ENCODE data around the gene AHRR.

AHRR gene

DNA sequence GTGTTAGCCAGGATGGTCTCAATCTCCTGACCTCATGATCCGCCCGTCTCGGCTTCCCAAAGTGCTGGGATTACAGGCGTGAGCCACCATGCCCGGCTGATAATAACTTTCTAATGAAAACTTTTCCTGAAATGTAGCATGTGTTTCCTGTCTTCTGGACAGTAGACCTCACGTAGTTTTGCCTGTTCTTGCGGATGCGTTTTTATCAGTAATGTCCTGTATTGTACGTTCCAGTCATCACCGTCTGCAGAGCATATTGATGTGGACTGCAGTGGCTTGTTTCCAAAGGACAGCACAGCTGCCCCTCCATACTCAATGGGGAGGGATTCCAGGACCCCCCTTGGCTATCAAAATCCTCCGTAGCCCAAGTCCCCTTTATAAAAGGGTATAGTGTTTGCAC, 134.3 kb downstream of the AHRR start:
- Histone ChIP-seq H3K36me3 (ENCODE audit: control insufficient read depth in 5 of 5, insufficient read depth in 5 of 5, low read length in 5 of 5) (peaks cover 23 to 87% (median 80%) of the 10 kb centered on the region in 5 donors), H3K4me1 (ENCODE audit: control insufficient read depth in 5 of 5, insufficient read depth in 5 of 5, low read length in 5 of 5) (no peaks in the 10 kb centered on the region), H3K27me3 (ENCODE audit: control insufficient read depth in 5 of 5, insufficient read depth in 4 of 5, low read length in 5 of 5) (no peaks in the 10 kb centered on the region), H3K9ac (ENCODE audit: low read length in 5 of 5) (no peak overlapping the region), H3K27ac (ENCODE audit: low read depth, low read length) (no peak overlapping the region), H3K9me3 (ENCODE audit: control insufficient read depth in 5 of 5, low read length in 5 of 5) (peaks cover 6 to 11% (median 10%) of the 10 kb centered on the region in 5 donors), H3K4me3 (ENCODE audit: low read depth in 1 of 5, low read length in 5 of 5) (no peak overlapping the region)

DNA sequence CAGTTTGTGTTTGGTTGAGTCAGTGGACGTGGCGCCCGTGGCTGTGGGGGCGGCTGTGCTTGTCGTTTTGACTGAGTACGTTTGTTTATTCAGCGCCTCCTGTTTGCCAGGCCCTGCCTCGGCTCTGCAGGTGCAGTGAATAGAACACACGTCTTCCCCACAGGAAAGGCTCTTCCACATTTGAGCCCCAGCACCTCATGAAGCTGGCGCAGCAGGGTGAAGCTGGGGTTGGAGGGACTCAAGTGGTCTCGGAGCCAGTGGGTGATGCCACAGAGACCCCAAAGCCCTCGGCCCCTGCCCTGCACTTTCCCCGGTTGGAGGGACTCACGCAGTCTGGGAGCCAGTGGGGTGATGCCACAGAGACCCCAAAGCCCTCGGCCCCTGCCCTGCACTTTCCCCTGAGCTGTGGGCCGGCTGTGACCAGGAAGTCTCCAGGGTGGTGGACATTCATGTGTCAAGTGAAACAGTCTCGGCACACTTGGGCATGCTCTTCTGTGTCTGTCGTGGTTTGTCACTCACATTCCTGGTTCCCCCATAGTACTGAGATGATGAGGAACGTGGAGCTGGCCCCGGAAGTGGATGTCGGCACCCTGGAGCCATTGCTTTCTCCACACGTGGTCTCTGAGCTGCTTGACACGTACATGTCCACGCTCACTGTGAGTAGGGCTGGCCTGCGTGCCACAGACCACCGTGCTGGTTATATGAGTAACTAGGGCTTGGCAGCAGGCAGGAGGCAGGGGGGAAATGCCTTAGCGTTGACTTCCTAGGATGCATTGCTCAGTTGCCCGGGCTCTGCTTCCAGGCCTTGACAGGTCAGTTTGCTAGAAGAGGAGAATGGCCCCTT, 135.1 kb downstream of the AHRR start:
- H3K9me3 ChIP-seq (ENCODE audit: control insufficient read depth in 5 of 5, low read length in 5 of 5), result peaks cover 6 to 9% (median 8%) of the 10 kb centered on the region in 5 donors
- no peaks in the 10 kb centered on the region for H3K27me3 ChIP-seq (ENCODE audit: control insufficient read depth in 5 of 5, insufficient read depth in 4 of 5, low read length in 5 of 5)
- H3K36me3 ChIP-seq (ENCODE audit: control insufficient read depth in 5 of 5, insufficient read depth in 5 of 5, low read length in 5 of 5), result peaks cover 16 to 87% (median 78%) of the 10 kb centered on the region in 5 donors
- no peak overlapping the region for H3K27ac ChIP-seq (ENCODE audit: low read depth, low read length)
- no peak overlapping the region for H3K9ac ChIP-seq (ENCODE audit: low read length in 5 of 5)
- no peak overlapping the region for H3K4me3 ChIP-seq (ENCODE audit: low read depth in 1 of 5, low read length in 5 of 5)
- H3K4me1 ChIP-seq (ENCODE audit: control insufficient read depth in 5 of 5, insufficient read depth in 5 of 5, low read length in 5 of 5), result no peaks in the 10 kb centered on the region

DNA sequence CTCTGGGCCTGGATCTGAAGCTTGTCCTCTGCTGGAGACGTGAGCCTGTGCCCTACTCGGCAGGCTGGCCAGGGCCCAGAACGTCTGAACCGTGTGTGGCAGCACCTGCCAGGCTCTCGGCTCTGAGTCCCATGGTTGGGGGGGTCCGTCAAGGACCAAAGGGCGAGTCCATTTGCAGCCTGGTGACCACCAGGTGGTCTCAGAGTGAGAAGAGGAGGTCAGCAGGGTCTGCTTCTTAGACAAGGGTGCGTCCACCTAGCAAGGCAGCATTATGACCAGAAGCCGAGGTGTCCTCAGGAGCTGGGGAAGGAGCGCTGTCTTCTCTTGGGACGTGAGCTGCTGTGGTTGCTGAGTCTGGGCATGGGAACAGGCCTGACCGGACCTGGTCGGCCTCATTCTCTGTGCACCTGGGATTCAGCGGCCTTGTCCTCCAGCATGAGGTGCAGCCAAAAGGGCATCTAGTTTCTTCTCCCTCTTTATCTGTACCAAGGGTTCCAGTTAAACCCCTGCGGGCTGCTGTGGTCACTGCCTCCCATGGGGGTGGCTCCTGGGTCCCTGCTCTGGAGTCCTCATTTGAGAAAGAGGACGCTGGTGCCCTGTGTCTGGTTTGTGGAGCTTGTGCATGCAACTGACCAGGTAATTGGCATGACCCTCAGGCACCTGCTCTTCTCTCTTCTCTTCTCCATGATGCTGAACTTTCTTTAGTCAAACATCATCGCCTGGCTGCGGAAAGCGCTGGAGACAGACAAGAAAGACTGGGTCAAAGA, 135.9 kb downstream of the AHRR start:
- H3K9me3 ChIP-seq (ENCODE audit: control insufficient read depth in 5 of 5, low read length in 5 of 5), result peaks cover 0 to 2% (median 0%) of the 10 kb centered on the region in 5 donors
- H3K4me1 ChIP-seq (ENCODE audit: control insufficient read depth in 5 of 5, insufficient read depth in 5 of 5, low read length in 5 of 5), result no peaks in the 10 kb centered on the region
- H3K9ac ChIP-seq (ENCODE audit: low read length in 5 of 5), result no peak overlapping the region
- H3K36me3 ChIP-seq (ENCODE audit: control insufficient read depth in 5 of 5, insufficient read depth in 5 of 5, low read length in 5 of 5), result peaks cover 9 to 88% (median 80%) of the 10 kb centered on the region in 5 donors
- no peaks in the 10 kb centered on the region for H3K27me3 ChIP-seq (ENCODE audit: control insufficient read depth in 5 of 5, insufficient read depth in 4 of 5, low read length in 5 of 5)
- no peak overlapping the region for H3K27ac ChIP-seq (ENCODE audit: low read depth, low read length)
- H3K4me3 ChIP-seq (ENCODE audit: low read depth in 1 of 5, low read length in 5 of 5), result no peak overlapping the region

GRCh38 chr5:458547-459353, 137.2 kb downstream of the AHRR start:
- Histone ChIP-seq H3K9ac (ENCODE audit: low read length in 5 of 5) (no peak overlapping the region), H3K27me3 (ENCODE audit: control insufficient read depth in 5 of 5, insufficient read depth in 4 of 5, low read length in 5 of 5) (no peaks in the 10 kb centered on the region), H3K9me3 (ENCODE audit: control insufficient read depth in 5 of 5, low read length in 5 of 5) (no peaks in the 10 kb centered on the region), H3K36me3 (ENCODE audit: control insufficient read depth in 5 of 5, insufficient read depth in 5 of 5, low read length in 5 of 5) (peaks cover 9 to 89% (median 77%) of the 10 kb centered on the region in 5 donors), H3K4me3 (ENCODE audit: low read depth in 1 of 5, low read length in 5 of 5) (no peak overlapping the region), H3K27ac (ENCODE audit: low read depth, low read length) (no peak overlapping the region), H3K4me1 (ENCODE audit: control insufficient read depth in 5 of 5, insufficient read depth in 5 of 5, low read length in 5 of 5) (no peaks in the 10 kb centered on the region)

DNA sequence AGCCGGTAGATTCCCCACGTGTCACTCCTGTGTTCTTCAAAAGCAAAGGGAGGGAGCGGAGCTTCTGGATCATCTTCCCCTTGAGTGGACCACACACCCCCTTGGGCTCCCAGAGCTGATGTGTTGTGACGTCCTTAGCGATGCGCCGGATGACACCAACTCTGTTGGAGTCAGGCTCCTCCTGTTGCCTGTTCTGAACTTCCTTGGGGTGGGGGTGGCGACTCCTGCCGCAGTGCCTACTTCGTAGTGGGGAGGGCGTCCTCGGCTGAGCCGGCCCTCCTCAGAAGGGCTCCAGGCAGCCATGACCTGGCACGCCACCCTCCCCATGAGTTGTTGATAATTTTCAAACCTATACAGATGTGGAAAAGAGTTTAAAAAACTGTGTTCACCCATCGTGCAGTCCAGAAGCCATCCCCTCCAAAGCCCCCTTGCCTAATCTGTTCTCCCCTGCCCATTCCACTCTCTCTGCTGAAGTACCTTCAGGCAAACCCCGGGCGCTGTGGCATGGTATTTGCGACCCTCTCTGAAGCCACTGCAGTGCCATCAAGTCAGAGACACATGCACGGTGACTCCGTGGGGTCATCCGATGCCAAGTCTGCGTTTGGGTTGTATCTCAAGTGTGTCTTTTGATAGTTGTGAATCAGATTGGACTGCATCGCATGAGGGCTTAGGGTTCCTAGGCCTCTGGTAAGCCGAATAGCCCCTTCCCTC, 138.2 kb downstream of the AHRR start:
- Histone ChIP-seq H3K27ac (ENCODE audit: low read depth, low read length) (no peak overlapping the region), H3K4me3 (ENCODE audit: low read depth in 1 of 5, low read length in 5 of 5) (no peak overlapping the region)

GRCh38 chr5:460273-460625, 138.7 kb downstream of the AHRR start:
- H3K36me3 ChIP-seq (ENCODE audit: control insufficient read depth in 5 of 5, insufficient read depth in 5 of 5, low read length in 5 of 5), result peaks cover 9 to 90% (median 80%) of the 10 kb centered on the region in 5 donors
- H3K4me1 ChIP-seq (ENCODE audit: control insufficient read depth in 5 of 5, insufficient read depth in 5 of 5, low read length in 5 of 5), result no peaks in the 10 kb centered on the region
- no peak overlapping the region for H3K4me3 ChIP-seq (ENCODE audit: low read depth in 1 of 5, low read length in 5 of 5)
- H3K27me3 ChIP-seq (ENCODE audit: control insufficient read depth in 5 of 5, insufficient read depth in 4 of 5, low read length in 5 of 5), result no peaks in the 10 kb centered on the region
- H3K9ac ChIP-seq (ENCODE audit: low read length in 5 of 5), result no peak overlapping the region
- no peaks in the 10 kb centered on the region for H3K9me3 ChIP-seq (ENCODE audit: control insufficient read depth in 5 of 5, low read length in 5 of 5)
- no peak overlapping the region for H3K27ac ChIP-seq (ENCODE audit: low read depth, low read length)

More for the DNA sequence above, 138.2 kb downstream of the AHRR start:
- Histone ChIP-seq H3K9ac (ENCODE audit: low read length in 5 of 5) (no peak overlapping the region), H3K9me3 (ENCODE audit: control insufficient read depth in 5 of 5, low read length in 5 of 5) (no peaks in the 10 kb centered on the region), H3K27me3 (ENCODE audit: control insufficient read depth in 5 of 5, insufficient read depth in 4 of 5, low read length in 5 of 5) (no peaks in the 10 kb centered on the region), H3K36me3 (ENCODE audit: control insufficient read depth in 5 of 5, insufficient read depth in 5 of 5, low read length in 5 of 5) (peaks cover 9 to 90% (median 79%) of the 10 kb centered on the region in 5 donors), H3K4me1 (ENCODE audit: control insufficient read depth in 5 of 5, insufficient read depth in 5 of 5, low read length in 5 of 5) (no peaks in the 10 kb centered on the region)

GRCh38 chr5:462051-462481, 140.6 kb downstream of the AHRR start:
- Histone ChIP-seq H3K4me3 (ENCODE audit: low read depth in 1 of 5, low read length in 5 of 5) (no peak overlapping the region), H3K9ac (ENCODE audit: low read length in 5 of 5) (no peak overlapping the region), H3K27ac (ENCODE audit: low read depth, low read length) (no peak overlapping the region), H3K9me3 (ENCODE audit: control insufficient read depth in 5 of 5, low read length in 5 of 5) (no peaks in the 10 kb centered on the region), H3K36me3 (ENCODE audit: control insufficient read depth in 5 of 5, insufficient read depth in 5 of 5, low read length in 5 of 5) (peaks cover 9 to 92% (median 85%) of the 10 kb centered on the region in 5 donors), H3K27me3 (ENCODE audit: control insufficient read depth in 5 of 5, insufficient read depth in 4 of 5, low read length in 5 of 5) (no peaks in the 10 kb centered on the region), H3K4me1 (ENCODE audit: control insufficient read depth in 5 of 5, insufficient read depth in 5 of 5, low read length in 5 of 5) (no peaks in the 10 kb centered on the region)

DNA sequence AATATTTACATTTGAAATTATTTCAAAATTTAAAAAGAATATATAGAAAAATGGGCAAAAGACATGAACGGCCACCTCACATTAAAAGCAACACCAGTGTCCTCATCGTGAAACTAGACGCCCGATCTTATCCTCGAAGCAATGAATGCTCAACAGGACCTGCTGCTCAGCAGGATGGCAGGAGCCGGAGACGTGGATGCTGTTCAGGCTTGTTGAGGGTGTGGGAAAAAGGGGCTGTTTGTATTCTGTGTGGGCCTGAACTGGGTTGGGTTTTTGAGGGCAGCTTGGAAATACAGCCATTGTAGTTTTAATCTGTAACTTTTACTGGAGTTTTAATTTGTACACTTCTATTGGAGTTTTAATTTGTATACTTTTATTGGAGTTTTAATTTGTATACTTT, 141.8 kb downstream of the AHRR start:
- no peaks in the 10 kb centered on the region for H3K27me3 ChIP-seq (ENCODE audit: control insufficient read depth in 5 of 5, insufficient read depth in 4 of 5, low read length in 5 of 5)
- H3K36me3 ChIP-seq (ENCODE audit: control insufficient read depth in 5 of 5, insufficient read depth in 5 of 5, low read length in 5 of 5), result peaks cover 7 to 80% (median 74%) of the 10 kb centered on the region in 5 donors
- no peaks in the 10 kb centered on the region for H3K9me3 ChIP-seq (ENCODE audit: control insufficient read depth in 5 of 5, low read length in 5 of 5)
- no peaks in the 10 kb centered on the region for H3K4me1 ChIP-seq (ENCODE audit: control insufficient read depth in 5 of 5, insufficient read depth in 5 of 5, low read length in 5 of 5)
- no peak overlapping the region for H3K4me3 ChIP-seq (ENCODE audit: low read depth in 1 of 5, low read length in 5 of 5)
- H3K9ac ChIP-seq (ENCODE audit: low read length in 5 of 5), result no peak overlapping the region
- H3K27ac ChIP-seq (ENCODE audit: low read depth, low read length), result no peak overlapping the region

DNA sequence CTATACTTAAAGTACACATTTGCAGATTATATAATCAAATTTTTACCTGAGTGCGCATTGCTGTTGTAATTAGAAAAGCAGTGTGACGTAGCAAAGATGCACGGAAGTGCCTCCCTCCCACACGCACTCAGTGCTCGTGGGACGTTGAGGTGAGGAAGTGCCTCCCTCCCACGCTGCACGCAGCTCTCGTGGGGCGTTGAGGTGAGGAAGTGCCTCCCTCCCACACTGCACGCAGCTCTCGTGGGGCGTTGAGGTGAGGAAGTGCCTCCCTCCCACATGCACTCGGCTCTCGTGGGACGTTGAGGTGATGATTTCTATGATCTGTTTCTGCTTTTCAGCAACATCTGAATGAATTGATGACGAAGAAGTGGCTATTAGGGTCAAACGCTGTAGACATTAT, 142.4 kb downstream of the AHRR start:
- Histone ChIP-seq H3K9ac (ENCODE audit: low read length in 5 of 5) (no peak overlapping the region), H3K27ac (ENCODE audit: low read depth, low read length) (no peak overlapping the region), H3K9me3 (ENCODE audit: control insufficient read depth in 5 of 5, low read length in 5 of 5) (no peaks in the 10 kb centered on the region), H3K36me3 (ENCODE audit: control insufficient read depth in 5 of 5, insufficient read depth in 5 of 5, low read length in 5 of 5) (peaks cover 7 to 74% (median 68%) of the 10 kb centered on the region in 5 donors), H3K4me1 (ENCODE audit: control insufficient read depth in 5 of 5, insufficient read depth in 5 of 5, low read length in 5 of 5) (no peaks in the 10 kb centered on the region), H3K27me3 (ENCODE audit: control insufficient read depth in 5 of 5, insufficient read depth in 4 of 5, low read length in 5 of 5) (no peaks in the 10 kb centered on the region), H3K4me3 (ENCODE audit: low read depth in 1 of 5, low read length in 5 of 5) (no peak overlapping the region)

All from subcutaneous abdominal adipose tissue (tissue), 5 donors.